ENCODE results near the gene PRMT3.
"Not testable (repeated sequence)": the region's sequence is repeated elsewhere in the genome, so short reads cannot be mapped to it uniquely, and the experiment has no call there.

PRMT3 gene

GRCh38 chr11:20457934-20458680 is 70.6 kb downstream of the PRMT3 start:
- WGBS, 2 experiments (ENCODE audit: insufficient coverage in 2 of 2), result no CpG with 5 or more reads among the region's 3 CpGs
- H3K4me1 ChIP-seq (ENCODE audit: control insufficient read depth, insufficient read depth, low read length, poor library complexity, severe bottlenecking), result no peaks in the 10 kb centered on the region
- no peaks in the 10 kb centered on the region for H3K9me3 ChIP-seq (ENCODE audit: control insufficient read depth, low read length)
- no peaks in the 10 kb centered on the region for H3K36me3 ChIP-seq (ENCODE audit: control insufficient read depth, insufficient read depth, low read length)
- no peak overlapping the region for H3K27ac ChIP-seq (ENCODE audit: low read depth, low read length, severe bottlenecking)
- H3K4me3 ChIP-seq (ENCODE audit: extremely low read depth, insufficient read depth, low read length, poor library complexity, severe bottlenecking), result no peak overlapping the region

DNA sequence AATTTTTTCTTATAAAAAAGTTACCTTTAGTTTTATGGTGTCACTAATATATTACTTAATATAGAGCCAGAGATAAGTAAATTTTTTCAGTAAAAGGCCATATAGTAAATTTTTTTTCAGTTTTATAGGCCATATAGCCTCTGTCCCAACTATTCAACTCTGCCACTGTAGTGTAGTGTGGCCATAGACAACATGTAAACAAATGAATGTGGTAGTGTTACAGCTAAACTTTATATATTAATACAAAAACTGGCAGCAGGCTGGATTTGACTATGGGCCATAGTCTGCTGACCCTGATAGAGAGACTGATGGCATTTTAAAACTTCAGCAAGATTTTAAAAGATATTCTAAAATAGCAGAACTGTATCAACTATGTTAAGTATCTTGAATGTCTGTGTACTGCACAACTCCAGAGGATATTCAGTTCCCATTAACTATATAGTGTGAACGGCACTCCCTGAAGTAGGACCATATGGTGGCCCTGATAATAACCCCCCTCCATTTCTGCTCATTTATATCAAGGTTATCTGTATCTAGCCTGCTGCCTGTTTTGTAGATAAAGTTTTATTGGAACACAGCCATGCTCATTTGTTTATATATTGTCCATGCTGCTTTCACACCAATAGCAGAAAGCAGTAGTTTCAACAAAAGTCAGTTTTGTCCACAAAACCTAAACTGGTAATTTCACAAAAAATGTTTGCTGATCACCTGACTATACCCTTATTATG is 71.6 kb downstream of the PRMT3 start:
- Histone ChIP-seq H3K36me3 (ENCODE audit: control insufficient read depth, insufficient read depth, low read length) (no peaks in the 10 kb centered on the region), H3K9me3 (ENCODE audit: control insufficient read depth, low read length) (no peaks in the 10 kb centered on the region), H3K4me3 (ENCODE audit: extremely low read depth, insufficient read depth, low read length, poor library complexity, severe bottlenecking) (no peak overlapping the region), H3K27ac (ENCODE audit: low read depth, low read length, severe bottlenecking) (no peak overlapping the region), H3K4me1 (ENCODE audit: control insufficient read depth, insufficient read depth, low read length, poor library complexity, severe bottlenecking) (no peaks in the 10 kb centered on the region)
- no CpG with 5 or more reads among the region's 1 CpG for WGBS, 2 experiments (ENCODE audit: insufficient coverage in 2 of 2)

- Histone ChIP-seq H3K36me3 (ENCODE audit: control insufficient read depth, insufficient read depth, low read length) (no peaks in the 10 kb centered on the region), H3K4me3 (ENCODE audit: extremely low read depth, insufficient read depth, low read length, poor library complexity, severe bottlenecking) (no peak overlapping the region), H3K9me3 (ENCODE audit: control insufficient read depth, low read length) (no peaks in the 10 kb centered on the region), H3K27ac (ENCODE audit: low read depth, low read length, severe bottlenecking) (no peak overlapping the region), H3K4me1 (ENCODE audit: control insufficient read depth, insufficient read depth, low read length, poor library complexity, severe bottlenecking) (no peaks in the 10 kb centered on the region)
- 87 to 100% methylated on average over 3 to 4 of the region's 5 CpGs for WGBS, 2 experiments (ENCODE audit: insufficient coverage in 2 of 2)
Measured at GRCh38 chr11:20459865-20460264, 72.3 kb downstream of the PRMT3 start.

- no peaks in the 10 kb centered on the region for H3K36me3 ChIP-seq (ENCODE audit: control insufficient read depth, insufficient read depth, low read length)
- WGBS, 2 experiments (ENCODE audit: insufficient coverage in 2 of 2), result 100% methylated on average over 1 of the region's 2 CpGs; no CpG with 5 or more reads in 1 of the 2 experiments
- H3K27ac ChIP-seq (ENCODE audit: low read depth, low read length, severe bottlenecking), result no peak overlapping the region
- H3K4me1 ChIP-seq (ENCODE audit: control insufficient read depth, insufficient read depth, low read length, poor library complexity, severe bottlenecking), result no peaks in the 10 kb centered on the region
- no peaks in the 10 kb centered on the region for H3K9me3 ChIP-seq (ENCODE audit: control insufficient read depth, low read length)
- no peak overlapping the region for H3K4me3 ChIP-seq (ENCODE audit: extremely low read depth, insufficient read depth, low read length, poor library complexity, severe bottlenecking)
Measured at GRCh38 chr11:20464518-20464917, 77.0 kb downstream of the PRMT3 start.

DNA sequence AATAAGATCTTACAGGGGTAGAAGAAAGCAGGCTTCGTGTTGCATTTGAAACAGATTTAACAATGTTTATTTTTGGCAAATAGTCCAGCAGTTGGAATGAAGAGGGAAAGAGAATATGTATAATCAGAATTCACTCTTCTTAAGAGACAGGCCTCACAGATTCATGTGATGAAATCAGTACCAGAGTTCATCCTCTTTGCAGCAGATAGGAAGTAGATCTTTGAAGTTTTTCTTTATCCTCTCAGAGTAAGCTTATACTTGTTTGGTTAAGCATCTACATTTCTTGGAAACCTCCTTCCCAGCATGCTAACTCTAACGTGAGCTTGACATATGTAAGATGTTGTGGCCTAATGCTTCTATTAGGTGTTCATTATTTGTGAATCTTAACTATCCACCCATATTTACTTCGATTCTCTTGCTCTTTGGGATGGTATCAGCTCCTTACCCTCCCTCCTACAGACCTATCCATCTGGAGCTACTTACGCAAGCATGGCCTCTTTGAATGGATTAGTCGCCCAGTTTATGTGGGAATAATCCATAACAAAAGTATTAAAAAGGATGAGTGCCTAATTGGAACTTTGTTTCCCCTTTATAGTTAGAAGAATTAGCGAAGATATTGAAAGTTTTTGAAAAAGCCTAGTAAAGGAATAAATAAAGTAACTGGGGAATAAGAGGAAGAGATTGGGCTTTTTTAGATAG is 80.1 kb downstream of the PRMT3 start:
- Histone ChIP-seq H3K4me3 (ENCODE audit: extremely low read depth, insufficient read depth, low read length, poor library complexity, severe bottlenecking) (no peak overlapping the region), H3K36me3 (ENCODE audit: control insufficient read depth, insufficient read depth, low read length) (peaks cover 5% of the 10 kb centered on the region), H3K27ac (ENCODE audit: low read depth, low read length, severe bottlenecking) (no peak overlapping the region), H3K9me3 (ENCODE audit: control insufficient read depth, low read length) (no peaks in the 10 kb centered on the region), H3K4me1 (ENCODE audit: control insufficient read depth, insufficient read depth, low read length, poor library complexity, severe bottlenecking) (no peaks in the 10 kb centered on the region)
- WGBS, 2 experiments (ENCODE audit: insufficient coverage in 2 of 2), result 88 to 100% methylated on average over 1 to 2 of the region's 6 CpGs

- no peak overlapping the region for H3K4me3 ChIP-seq (ENCODE audit: extremely low read depth, insufficient read depth, low read length, poor library complexity, severe bottlenecking)
- peaks cover 11% of the 10 kb centered on the region for H3K4me1 ChIP-seq (ENCODE audit: control insufficient read depth, insufficient read depth, low read length, poor library complexity, severe bottlenecking)
- no CpG with 5 or more reads among the region's 4 CpGs for WGBS, 2 experiments (ENCODE audit: insufficient coverage in 2 of 2)
- H3K9me3 ChIP-seq (ENCODE audit: control insufficient read depth, low read length), result no peaks in the 10 kb centered on the region
- no peak overlapping the region for H3K27ac ChIP-seq (ENCODE audit: low read depth, low read length, severe bottlenecking)
- peaks cover 5% of the 10 kb centered on the region for H3K36me3 ChIP-seq (ENCODE audit: control insufficient read depth, insufficient read depth, low read length)
Measured at GRCh38 chr11:20470348-20470747, 82.8 kb downstream of the PRMT3 start.

DNA sequence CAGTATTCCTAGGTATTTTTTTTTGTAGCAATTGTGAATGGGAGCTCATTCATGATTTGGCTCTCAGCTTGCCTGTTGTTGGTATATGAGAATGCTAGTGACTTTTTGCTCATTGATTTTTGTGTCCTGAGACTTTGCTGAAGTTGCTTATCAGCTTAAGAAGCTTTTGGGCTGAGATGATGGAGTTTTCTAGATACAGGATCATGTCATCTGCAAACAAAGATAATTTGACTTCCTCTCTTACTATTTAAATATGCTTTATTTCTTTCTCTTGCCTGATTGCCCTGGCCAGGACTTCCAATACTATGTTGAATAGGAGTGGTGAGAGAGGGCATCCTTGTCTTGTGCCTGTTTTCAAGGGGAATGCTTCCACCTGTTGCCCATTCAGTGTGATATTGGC is 84.4 kb downstream of the PRMT3 start:
- not testable (repeated sequence) for H3K27ac ChIP-seq (ENCODE audit: low read depth, low read length, severe bottlenecking); H3K4me3 ChIP-seq (ENCODE audit: extremely low read depth, insufficient read depth, low read length, poor library complexity, severe bottlenecking); H3K36me3 ChIP-seq (ENCODE audit: control insufficient read depth, insufficient read depth, low read length); H3K9me3 ChIP-seq (ENCODE audit: control insufficient read depth, low read length)
- H3K4me1 ChIP-seq (ENCODE audit: control insufficient read depth, insufficient read depth, low read length, poor library complexity, severe bottlenecking), result peaks cover 11% of the 10 kb centered on the region

- no peaks in the 10 kb centered on the region for H3K9me3 ChIP-seq (ENCODE audit: control insufficient read depth, low read length)
- peaks cover 5% of the 10 kb centered on the region for H3K36me3 ChIP-seq (ENCODE audit: control insufficient read depth, insufficient read depth, low read length)
- peaks cover 20% of the 10 kb centered on the region for H3K4me1 ChIP-seq (ENCODE audit: control insufficient read depth, insufficient read depth, low read length, poor library complexity, severe bottlenecking)
- H3K4me3 ChIP-seq (ENCODE audit: extremely low read depth, insufficient read depth, low read length, poor library complexity, severe bottlenecking), result no peak overlapping the region
- H3K27ac ChIP-seq (ENCODE audit: low read depth, low read length, severe bottlenecking), result no peak overlapping the region
- 83 to 91% methylated on average over 6 to 7 of the region's 7 CpGs for WGBS, 2 experiments (ENCODE audit: insufficient coverage in 2 of 2)
Measured at GRCh38 chr11:20474176-20474881, 86.8 kb downstream of the PRMT3 start.

GRCh38 chr11:20474882-20475517 is 87.5 kb downstream of the PRMT3 start:
- H3K36me3 ChIP-seq (ENCODE audit: control insufficient read depth, insufficient read depth, low read length), result peaks cover 5% of the 10 kb centered on the region
- H3K4me3 ChIP-seq (ENCODE audit: extremely low read depth, insufficient read depth, low read length, poor library complexity, severe bottlenecking), result no peak overlapping the region
- 100% methylated on average over 1 of the region's 2 CpGs; no CpG with 5 or more reads in 1 of the 2 experiments for WGBS, 2 experiments (ENCODE audit: insufficient coverage in 2 of 2)
- H3K9me3 ChIP-seq (ENCODE audit: control insufficient read depth, low read length), result no peaks in the 10 kb centered on the region
- H3K4me1 ChIP-seq (ENCODE audit: control insufficient read depth, insufficient read depth, low read length, poor library complexity, severe bottlenecking), result peaks cover 20% of the 10 kb centered on the region
- H3K27ac ChIP-seq (ENCODE audit: low read depth, low read length, severe bottlenecking), result no peak overlapping the region

DNA sequence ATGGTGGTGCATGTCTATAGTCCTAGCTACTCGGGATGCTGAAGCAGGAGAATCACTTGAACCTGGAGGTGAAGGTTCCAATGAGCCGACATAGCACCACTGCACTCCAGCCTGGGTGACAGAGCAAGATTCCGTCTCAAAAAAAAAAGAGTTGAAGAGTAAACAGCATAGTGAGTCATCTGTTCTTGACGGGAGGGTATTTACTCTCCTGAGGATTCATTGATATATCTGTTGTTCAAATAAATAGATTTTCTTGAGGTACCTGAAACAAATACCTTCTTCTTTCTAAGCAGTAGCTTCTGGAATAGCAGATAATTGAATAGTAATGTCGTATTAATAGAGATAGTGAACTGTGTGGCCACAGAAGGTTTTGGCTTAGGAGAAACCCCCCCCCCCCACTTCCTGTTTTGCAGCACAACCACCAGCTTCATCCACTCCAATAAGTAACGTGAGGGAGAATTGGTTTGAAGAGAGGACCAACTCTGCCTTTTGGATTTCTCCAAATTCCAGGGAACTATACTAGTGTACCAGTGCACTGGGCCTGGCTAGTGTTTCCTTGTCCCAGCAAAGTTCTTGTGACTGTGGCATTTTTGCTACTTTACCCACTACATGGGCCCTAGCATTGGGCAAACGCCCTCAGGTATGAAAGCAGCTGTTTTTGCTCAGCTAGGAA is 90.0 kb downstream of the PRMT3 start:
- Histone ChIP-seq H3K27ac (ENCODE audit: low read depth, low read length, severe bottlenecking) (peak overlapping the region; percentile 33), H3K4me3 (ENCODE audit: extremely low read depth, insufficient read depth, low read length, poor library complexity, severe bottlenecking) (no peak overlapping the region), H3K4me1 (ENCODE audit: control insufficient read depth, insufficient read depth, low read length, poor library complexity, severe bottlenecking) (peaks cover 20% of the 10 kb centered on the region), H3K36me3 (ENCODE audit: control insufficient read depth, insufficient read depth, low read length) (no peaks in the 10 kb centered on the region), H3K9me3 (ENCODE audit: control insufficient read depth, low read length) (no peaks in the 10 kb centered on the region)
- 82 to 100% methylated on average over 1 to 4 of the region's 7 CpGs for WGBS, 2 experiments (ENCODE audit: insufficient coverage in 2 of 2)

Measured in mesodermal cell (in vitro differentiated cells).